ENCODE results near the gene RBPJ.

The RBPJ gene

GRCh38 chr4:26431461-26432180 is 110.8 kb downstream of the RBPJ start:
- no peak overlapping the region for H3K4me3 ChIP-seq (ENCODE audit: control insufficient read depth, low read depth, low read length)
- DNase-seq (ENCODE audit: low read depth), result no peak
- TF ChIP-seq, protein P1, sequence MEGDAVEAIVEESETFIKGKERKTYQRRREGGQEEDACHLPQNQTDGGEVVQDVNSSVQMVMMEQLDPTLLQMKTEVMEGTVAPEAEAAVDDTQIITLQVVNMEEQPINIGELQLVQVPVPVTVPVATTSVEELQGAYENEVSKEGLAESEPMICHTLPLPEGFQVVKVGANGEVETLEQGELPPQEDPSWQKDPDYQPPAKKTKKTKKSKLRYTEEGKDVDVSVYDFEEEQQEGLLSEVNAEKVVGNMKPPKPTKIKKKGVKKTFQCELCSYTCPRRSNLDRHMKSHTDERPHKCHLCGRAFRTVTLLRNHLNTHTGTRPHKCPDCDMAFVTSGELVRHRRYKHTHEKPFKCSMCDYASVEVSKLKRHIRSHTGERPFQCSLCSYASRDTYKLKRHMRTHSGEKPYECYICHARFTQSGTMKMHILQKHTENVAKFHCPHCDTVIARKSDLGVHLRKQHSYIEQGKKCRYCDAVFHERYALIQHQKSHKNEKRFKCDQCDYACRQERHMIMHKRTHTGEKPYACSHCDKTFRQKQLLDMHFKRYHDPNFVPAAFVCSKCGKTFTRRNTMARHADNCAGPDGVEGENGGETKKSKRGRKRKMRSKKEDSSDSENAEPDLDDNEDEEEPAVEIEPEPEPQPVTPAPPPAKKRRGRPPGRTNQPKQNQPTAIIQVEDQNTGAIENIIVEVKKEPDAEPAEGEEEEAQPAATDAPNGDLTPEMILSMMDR (IDR thresholded peaks at IDR 0.05; ENCODE audit: control insufficient read depth, insufficient read depth, low read depth, low read length, missing control alignments), result no peak

- TF ChIP-seq, protein P1 (IDR thresholded peaks at IDR 0.05; ENCODE audit: control insufficient read depth, insufficient read depth, low read depth, low read length, missing control alignments), result no peak
- DNase-seq (ENCODE audit: low read depth), result no peak
- H3K4me3 ChIP-seq (ENCODE audit: control insufficient read depth, low read depth, low read length), result no peak overlapping the region
Observed at GRCh38 chr4:26432419-26432818, 111.6 kb downstream of the RBPJ start.

DNA sequence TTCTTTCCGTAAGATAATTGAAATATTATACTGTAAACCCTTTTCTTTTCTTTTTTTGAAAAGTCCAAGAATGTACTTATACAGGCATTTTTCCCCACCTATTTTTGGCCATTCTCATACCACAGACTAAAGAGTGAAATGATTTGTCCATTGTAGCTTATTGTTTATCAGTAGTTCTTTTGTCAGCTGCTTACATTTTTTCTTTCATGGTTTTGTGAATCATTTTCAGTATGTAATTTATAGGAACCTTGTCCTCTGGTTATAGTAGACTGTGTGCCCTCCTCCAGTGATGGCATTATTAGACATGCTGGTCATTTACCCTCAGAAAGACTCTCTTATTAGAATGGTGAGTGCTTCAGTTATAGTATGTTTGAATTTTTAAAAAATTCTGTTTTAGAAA is 112.7 kb downstream of the RBPJ start:
- no peak overlapping the region for H3K4me3 ChIP-seq (ENCODE audit: control insufficient read depth, low read depth, low read length)
- TF ChIP-seq, protein P1 (IDR thresholded peaks at IDR 0.05; ENCODE audit: control insufficient read depth, insufficient read depth, low read depth, low read length, missing control alignments), result no peak
- DNase-seq (ENCODE audit: low read depth), result no peak

DNA sequence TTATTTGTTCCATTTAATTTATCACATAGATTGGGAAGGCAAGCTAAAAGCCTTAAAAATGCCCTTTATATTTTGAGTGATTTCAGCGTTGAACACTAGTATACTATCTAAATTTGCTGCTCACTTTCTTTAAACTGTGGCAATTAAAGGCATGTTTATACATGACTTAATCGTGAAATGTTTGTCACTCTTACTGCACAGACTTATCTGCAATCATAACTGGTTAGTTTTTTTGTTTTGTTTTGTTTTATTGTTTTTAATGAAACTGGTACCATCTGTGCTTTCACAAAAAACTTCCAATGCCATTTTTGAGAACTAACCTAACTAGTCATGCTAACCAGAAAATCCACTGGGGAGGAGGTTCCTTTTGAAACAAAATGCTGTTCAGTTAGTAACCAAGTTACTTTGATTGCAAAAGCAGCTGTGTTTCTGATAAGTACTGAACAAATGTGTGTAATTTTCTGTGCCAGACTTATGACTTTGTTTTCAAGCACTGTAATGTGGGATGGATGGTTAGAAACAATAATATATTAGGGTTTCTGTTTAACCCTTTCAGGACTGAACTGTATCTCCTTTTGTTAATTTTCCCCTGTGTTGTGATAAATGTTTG is 113.3 kb downstream of the RBPJ start:
- DNase-seq (ENCODE audit: low read depth), result no peak
- H3K4me3 ChIP-seq (ENCODE audit: control insufficient read depth, low read depth, low read length), result no peak overlapping the region
- TF ChIP-seq, protein P1 (IDR thresholded peaks at IDR 0.05; ENCODE audit: control insufficient read depth, insufficient read depth, low read depth, low read length, missing control alignments), result no peak

- H3K4me3 ChIP-seq (ENCODE audit: control insufficient read depth, low read depth, low read length), result no peak overlapping the region
- TF ChIP-seq, protein P1 (IDR thresholded peaks at IDR 0.05; ENCODE audit: control insufficient read depth, insufficient read depth, low read depth, low read length, missing control alignments), result no peak
- DNase-seq (ENCODE audit: low read depth), result peak; percentile 28
Observed at GRCh38 chr4:26441102-26441501, 120.3 kb downstream of the RBPJ start.

DNA sequence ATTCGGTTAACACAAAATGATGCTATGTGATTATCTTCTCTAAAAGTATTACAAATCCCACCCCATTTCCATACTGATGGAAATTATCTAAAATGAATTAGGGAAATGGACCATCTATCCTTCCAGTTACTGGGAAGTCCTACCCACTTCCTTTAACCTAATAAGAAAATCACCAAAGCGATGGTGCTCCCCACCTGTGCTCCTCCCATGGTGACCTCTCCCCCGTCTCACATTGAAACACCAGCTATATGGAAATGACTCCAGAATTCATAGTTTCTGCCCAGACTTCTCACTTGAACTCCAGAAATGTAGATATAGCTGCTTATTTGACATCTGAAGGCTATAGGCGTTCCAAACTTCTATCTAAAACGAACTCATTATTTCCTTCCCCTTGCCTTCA is 121.0 kb downstream of the RBPJ start:
- DNase-seq (ENCODE audit: low read depth), result no peak
- H3K4me3 ChIP-seq (ENCODE audit: control insufficient read depth, low read depth, low read length), result no peak overlapping the region
- TF ChIP-seq, protein P1 (IDR thresholded peaks at IDR 0.05; ENCODE audit: control insufficient read depth, insufficient read depth, low read depth, low read length, missing control alignments), result no peak
